Measurements from ENCODE around the gene OLFM3.

The OLFM3 gene

GRCh38 chr1:101996825-101997465, at the start of gene OLFM3:
TSS of gene OLFM3 (minus strand) at chr1:101996926.
- no peak for DNase-seq

GRCh38 chr1:102045752-102046151, 49.0 kb upstream of the OLFM3 start:
- DNase-seq = no peak

GRCh38 chr1:102032534-102032933, 35.8 kb upstream of the OLFM3 start:
- no peak for DNase-seq

- DNase-seq = no peak
These were observed 22.8 kb upstream of the OLFM3 start for GRCh38 chr1:102019530-102019929.

- no peak for DNase-seq
These were observed 19.0 kb upstream of the OLFM3 start for GRCh38 chr1:102015728-102016127.

GRCh38 chr1:102002057-102002456, 5.3 kb upstream of the OLFM3 start:
- no peak for DNase-seq

GRCh38 chr1:101995984-101996745, 561 bp downstream of the OLFM3 start:
- DNase-seq = no peak

GRCh38 chr1:101993710-101994109, 3.0 kb downstream of the OLFM3 start:
- no peak for DNase-seq

- DNase-seq = no peak
These were observed 3.7 kb downstream of the OLFM3 start for GRCh38 chr1:101992821-101993575.

- DNase-seq = no peak
These were observed 15.8 kb downstream of the OLFM3 start for GRCh38 chr1:101980974-101981373.

GRCh38 chr1:101977266-101977665, 19.5 kb downstream of the OLFM3 start:
- no peak for DNase-seq

GRCh38 chr1:101976161-101976560, 20.6 kb downstream of the OLFM3 start:
- DNase-seq = no peak

GRCh38 chr1:101975371-101975770, 21.4 kb downstream of the OLFM3 start:
- DNase-seq = no peak

- no peak for DNase-seq
These were observed 22.0 kb downstream of the OLFM3 start for GRCh38 chr1:101974599-101975274.

GRCh38 chr1:101971304-101971703, 25.4 kb downstream of the OLFM3 start:
- no peak for DNase-seq

- no peak for DNase-seq
These were observed 28.9 kb downstream of the OLFM3 start for GRCh38 chr1:101967871-101968270.

- no peak for DNase-seq
These were observed 31.4 kb downstream of the OLFM3 start for GRCh38 chr1:101965341-101965740.

- DNase-seq = no peak
These were observed 32.0 kb downstream of the OLFM3 start for GRCh38 chr1:101964708-101965107.

GRCh38 chr1:101960142-101960541, 36.6 kb downstream of the OLFM3 start:
- DNase-seq = no peak

GRCh38 chr1:101959456-101959855, 37.3 kb downstream of the OLFM3 start:
- no peak for DNase-seq

GRCh38 chr1:101957771-101958170, 39.0 kb downstream of the OLFM3 start:
- DNase-seq = no peak

GRCh38 chr1:101953623-101954022, 43.1 kb downstream of the OLFM3 start:
- no peak for DNase-seq

GRCh38 chr1:101945884-101946283, 50.8 kb downstream of the OLFM3 start:
- no peak for DNase-seq
